ENCODE measurements around the gene ATP8A2. TPM values are rescaled to one million over a fixed set of nuclear protein-coding genes. Genes with fewer than 3 reads are reported as not detected.

Gene ATP8A2
- total RNA-seq, 2 donors from 2014 or later = 0.08 to 0.19 TPM

DNA sequence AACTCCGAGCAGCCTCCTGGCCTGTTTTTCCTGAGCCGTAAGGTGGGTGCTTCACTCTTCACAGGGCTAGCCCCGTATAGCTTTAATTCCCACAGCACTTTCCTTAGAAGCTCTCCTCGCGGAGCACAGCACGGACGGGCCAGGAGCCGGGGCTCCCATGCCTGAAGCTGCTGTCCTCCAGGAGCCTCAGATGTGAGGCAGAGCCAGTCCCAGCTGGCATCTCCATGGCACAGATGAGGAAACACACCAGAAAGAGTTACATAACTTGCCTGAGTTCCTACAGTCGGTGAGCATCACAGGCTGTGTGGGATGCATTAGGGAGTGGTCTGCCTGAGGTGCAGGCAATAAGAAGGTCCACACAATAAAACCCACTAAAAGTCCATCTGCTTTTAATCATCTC is 118.5 kb downstream of the ATP8A2 start:
- Histone ChIP-seq H3K4me1 (no peaks in the 10 kb centered on the region), H3K27ac (no peak overlapping the region), H3K9me3 (no peaks in the 10 kb centered on the region), H3K4me3 (no peak overlapping the region), H3K27me3 (no peaks in the 10 kb centered on the region), H3K36me3 (no peaks in the 10 kb centered on the region)
- DNase-seq (ENCODE audit: low spot score) = no peak
- TF ChIP-seq CTCF (IDR thresholded peaks at IDR 0.05) = no peak

DNA sequence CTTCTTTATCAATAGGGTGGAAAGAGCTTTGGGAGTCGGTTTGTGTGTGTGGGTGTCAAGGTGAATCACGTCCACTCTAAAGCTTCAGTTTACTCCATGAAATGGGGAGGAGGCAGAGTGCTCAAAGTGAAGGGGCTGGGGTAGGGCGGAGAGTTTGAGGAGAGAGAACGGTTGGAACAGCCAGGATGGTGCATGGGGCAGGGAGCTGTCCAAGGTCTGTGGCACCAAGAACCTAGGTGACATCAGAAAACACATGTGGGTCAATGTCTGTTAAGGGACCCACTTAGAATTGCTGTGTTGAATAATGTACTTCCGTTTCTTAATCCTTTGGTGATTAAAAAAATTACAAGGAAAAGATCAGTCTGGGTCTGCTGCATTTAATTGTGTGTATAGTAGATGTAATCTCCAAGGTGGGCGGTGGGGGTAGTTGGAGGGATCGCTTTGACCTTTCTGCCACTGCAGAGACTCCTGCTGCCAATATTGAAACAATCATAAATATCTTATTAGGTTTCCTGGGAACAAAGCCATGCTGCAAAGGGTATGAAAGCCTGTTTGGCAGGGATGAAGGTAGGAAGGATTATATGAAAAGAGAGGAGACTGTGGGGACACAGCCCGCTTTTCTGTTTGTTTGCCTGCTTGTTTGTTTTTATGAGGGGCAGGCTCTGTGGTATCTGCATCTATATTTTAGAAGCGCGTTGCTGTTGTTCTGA is 122.3 kb downstream of the ATP8A2 start:
- DNase-seq (ENCODE audit: low spot score) = no peak

DNA sequence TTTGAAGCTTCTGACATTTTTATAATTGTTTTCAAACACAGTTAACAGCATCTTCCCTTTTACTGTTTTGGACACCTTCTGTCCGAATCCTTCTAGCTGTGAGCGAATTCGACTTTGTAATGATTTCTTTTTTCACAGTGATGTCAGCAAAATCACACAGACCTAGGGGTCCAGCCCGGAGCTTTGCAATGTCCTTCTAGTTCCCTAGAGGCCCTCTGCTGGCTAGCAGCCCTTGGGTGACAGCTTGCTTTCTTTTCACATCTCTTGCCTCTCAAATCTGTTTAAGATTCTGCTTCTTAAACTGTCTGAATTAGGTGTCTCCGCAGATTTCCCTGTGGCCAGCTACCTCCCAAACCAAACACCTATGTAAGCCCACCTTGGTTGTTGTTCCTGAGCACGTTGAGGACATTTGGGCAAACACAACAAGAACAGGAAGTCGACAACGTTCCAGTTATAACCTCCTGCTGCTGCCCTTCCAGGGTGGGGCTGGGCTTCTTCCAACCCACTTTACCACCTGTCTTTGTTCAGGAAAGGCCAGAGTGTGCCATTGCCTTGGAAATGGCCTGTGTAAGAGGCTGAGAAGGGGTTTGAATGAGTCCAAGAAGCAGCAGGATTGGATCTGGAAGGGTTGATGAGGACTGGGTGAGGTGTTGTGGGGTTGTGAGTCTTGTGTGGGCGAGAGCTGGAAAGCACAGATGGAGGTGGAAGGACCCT is 123.1 kb downstream of the ATP8A2 start:
- no peak for DNase-seq (ENCODE audit: low spot score)
- no peaks in the 10 kb centered on the region for H3K9me3 ChIP-seq
- no peak overlapping the region for H3K4me3 ChIP-seq
- no peak overlapping the region for H3K27ac ChIP-seq
- no peaks in the 10 kb centered on the region for H3K4me1 ChIP-seq
- TF ChIP-seq CTCF (IDR thresholded peaks at IDR 0.05) = no peak
- no peaks in the 10 kb centered on the region for H3K36me3 ChIP-seq
- H3K27me3 ChIP-seq = no peaks in the 10 kb centered on the region

More for the DNA sequence above, 122.3 kb downstream of the ATP8A2 start:
- no peak overlapping the region for H3K27ac ChIP-seq
- H3K4me3 ChIP-seq = no peak overlapping the region
- no peaks in the 10 kb centered on the region for H3K36me3 ChIP-seq
- no peak for TF ChIP-seq CTCF (IDR thresholded peaks at IDR 0.05)
- H3K9me3 ChIP-seq = no peaks in the 10 kb centered on the region
- no peaks in the 10 kb centered on the region for H3K27me3 ChIP-seq
- no peaks in the 10 kb centered on the region for H3K4me1 ChIP-seq

GRCh38 chr13:25501231-25501630 is 129.5 kb downstream of the ATP8A2 start:
- no peaks in the 10 kb centered on the region for H3K36me3 ChIP-seq
- no peaks in the 10 kb centered on the region for H3K9me3 ChIP-seq
- TF ChIP-seq CTCF (IDR thresholded peaks at IDR 0.05) = no peak
- no peak overlapping the region for H3K27ac ChIP-seq
- DNase-seq (ENCODE audit: low spot score) = no peak
- no peak overlapping the region for H3K4me3 ChIP-seq
- no peaks in the 10 kb centered on the region for H3K4me1 ChIP-seq
- H3K27me3 ChIP-seq = no peaks in the 10 kb centered on the region

DNA sequence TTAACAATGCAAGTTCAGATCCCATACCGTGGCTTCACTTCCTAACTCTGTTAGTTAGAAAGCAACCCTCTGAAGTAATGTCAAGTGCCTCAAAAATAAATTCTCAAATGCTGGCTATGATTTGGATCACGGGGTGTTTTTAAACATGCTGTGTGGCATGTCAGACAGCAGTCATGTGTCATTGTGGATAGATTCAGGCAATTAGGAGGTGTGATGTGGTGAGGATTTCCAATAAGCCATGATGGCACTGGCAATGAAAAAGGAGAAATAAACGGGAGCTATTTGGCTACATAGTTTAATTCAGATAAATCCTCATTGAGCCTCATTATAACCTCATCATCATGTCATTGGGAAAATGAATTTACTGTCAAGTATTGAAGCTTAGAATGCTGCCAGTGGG is 130.3 kb downstream of the ATP8A2 start:
- H3K27me3 ChIP-seq = no peaks in the 10 kb centered on the region
- H3K4me3 ChIP-seq = no peak overlapping the region
- no peaks in the 10 kb centered on the region for H3K4me1 ChIP-seq
- TF ChIP-seq CTCF (IDR thresholded peaks at IDR 0.05) = no peak
- H3K9me3 ChIP-seq = no peaks in the 10 kb centered on the region
- no peaks in the 10 kb centered on the region for H3K36me3 ChIP-seq
- no peak overlapping the region for H3K27ac ChIP-seq
- no peak for DNase-seq (ENCODE audit: low spot score)
